Measurements from ENCODE around the gene PAPPA2. TPM values are rescaled to one million over a fixed set of nuclear protein-coding genes. Genes with fewer than 3 reads are reported as not detected.

Gene PAPPA2
- total RNA-seq, 2 donors from 2014 or later, result 1.3 TPM; not detected in 1

DNA sequence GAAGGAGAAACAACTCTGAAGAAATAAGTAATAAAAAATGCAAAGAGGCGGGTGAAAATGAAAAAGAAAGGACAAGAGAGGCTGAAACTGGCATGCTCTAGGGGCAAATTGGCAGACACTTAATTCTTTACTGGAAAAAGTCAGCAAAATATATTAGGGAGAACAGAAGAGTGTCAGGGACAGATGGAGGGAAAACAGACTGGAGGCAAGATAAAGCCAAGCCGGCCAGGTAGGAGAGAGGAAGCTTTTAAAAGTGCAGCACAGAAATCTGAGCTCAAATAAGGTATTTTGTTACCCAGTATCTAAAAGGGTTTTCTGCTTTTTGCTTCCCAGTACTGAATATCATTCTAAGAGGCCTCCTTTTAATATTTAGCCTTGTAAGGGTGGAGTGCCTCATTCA, 339.3 kb downstream of the PAPPA2 start:
- no peak overlapping the region for H3K4me3 Mint-ChIP-seq

DNA sequence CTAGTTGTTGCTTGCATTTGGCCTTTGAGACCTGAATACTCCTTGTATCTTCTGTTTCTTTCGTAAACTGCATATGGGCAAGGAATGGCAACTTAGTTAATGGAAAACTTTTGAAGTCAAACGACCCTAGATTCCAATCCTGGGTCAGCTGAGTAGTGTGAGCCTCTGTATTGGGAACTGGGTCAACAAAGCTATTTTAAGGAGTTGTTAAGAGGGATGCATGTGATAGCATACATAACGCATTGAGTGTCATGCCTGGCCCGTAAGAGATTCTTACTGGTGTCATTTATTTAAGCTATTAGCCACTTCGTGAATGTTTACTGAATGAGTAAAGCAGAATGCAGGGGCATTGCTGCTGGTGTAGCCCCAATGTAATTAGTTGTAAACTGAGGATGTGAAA, 340.1 kb downstream of the PAPPA2 start:
- H3K9me3 Mint-ChIP-seq, result no peaks in the 10 kb centered on the region
- TF ChIP-seq CTCF (conservative IDR thresholded peaks at IDR 0.05), result no peak
- no peaks in the 10 kb centered on the region for H3K36me3 Mint-ChIP-seq (ENCODE audit: low read depth)
- 81 to 84% methylated on average over 5 of the region's 5 CpGs for whole genome bisulfite sequencing, 2 experiments (ENCODE audit: insufficient coverage in 1 of 2, insufficient read length in 1 of 2)
- Histone ChIP-seq H3K27me3 (ENCODE audit: control insufficient read depth, insufficient read depth, low read length, poor library complexity, severe bottlenecking) (no peaks in the 10 kb centered on the region), H3K4me1 (ENCODE audit: control insufficient read depth, insufficient read depth, low read length) (no peaks in the 10 kb centered on the region), H3K9ac (ENCODE audit: extremely low read depth, low read length, poor library complexity, severe bottlenecking) (no peak overlapping the region), H3K9me3 (ENCODE audit: control insufficient read depth, low read length) (no peaks in the 10 kb centered on the region), H3K27ac (ENCODE audit: low read depth, low read length) (no peak overlapping the region), H3K36me3 (ENCODE audit: control insufficient read depth, insufficient read depth, low read length) (no peaks in the 10 kb centered on the region), H3K4me3 (ENCODE audit: low read length) (no peak overlapping the region)
- H3K4me1 Mint-ChIP-seq, result peaks cover 18% of the 10 kb centered on the region
- H3K27me3 Mint-ChIP-seq (ENCODE audit: insufficient read depth), result no peaks in the 10 kb centered on the region
- no peak overlapping the region for H3K4me3 Mint-ChIP-seq
- H3K27ac Mint-ChIP-seq, result no peak overlapping the region
- DNase-seq, result peak; percentile 26

More for the DNA sequence above, 339.3 kb downstream of the PAPPA2 start:
- Histone ChIP-seq H3K27me3 (ENCODE audit: control insufficient read depth, insufficient read depth, low read length, poor library complexity, severe bottlenecking) (no peaks in the 10 kb centered on the region), H3K9ac (ENCODE audit: extremely low read depth, low read length, poor library complexity, severe bottlenecking) (no peak overlapping the region), H3K27ac (ENCODE audit: low read depth, low read length) (peak overlapping the region; percentile 45), H3K9me3 (ENCODE audit: control insufficient read depth, low read length) (no peaks in the 10 kb centered on the region), H3K36me3 (ENCODE audit: control insufficient read depth, insufficient read depth, low read length) (no peaks in the 10 kb centered on the region), H3K4me3 (ENCODE audit: low read length) (no peak overlapping the region), H3K4me1 (ENCODE audit: control insufficient read depth, insufficient read depth, low read length) (no peaks in the 10 kb centered on the region)
- no peak for TF ChIP-seq CTCF (conservative IDR thresholded peaks at IDR 0.05)
- Mint-ChIP-seq H3K36me3 (ENCODE audit: low read depth) (no peaks in the 10 kb centered on the region), H3K4me1 (peaks cover 18% of the 10 kb centered on the region), H3K27me3 (ENCODE audit: insufficient read depth) (no peaks in the 10 kb centered on the region), H3K27ac (no peak overlapping the region), H3K9me3 (no peaks in the 10 kb centered on the region)
- WGBS, 2 experiments (ENCODE audit: insufficient coverage in 1 of 2, insufficient read length in 1 of 2), result 84 to 94% methylated on average over 2 of the region's 2 CpGs
- peak; percentile 14 for DNase-seq

GRCh38 chr1:176803596-176803995, 340.6 kb downstream of the PAPPA2 start:
- no peak overlapping the region for H3K4me3 Mint-ChIP-seq

More at GRCh38 chr1:176803596-176803995, 340.6 kb downstream of the PAPPA2 start:
- Histone ChIP-seq H3K9ac (ENCODE audit: extremely low read depth, low read length, poor library complexity, severe bottlenecking) (no peak overlapping the region), H3K27ac (ENCODE audit: low read depth, low read length) (no peak overlapping the region), H3K9me3 (ENCODE audit: control insufficient read depth, low read length) (no peaks in the 10 kb centered on the region), H3K4me3 (ENCODE audit: low read length) (no peak overlapping the region), H3K27me3 (ENCODE audit: control insufficient read depth, insufficient read depth, low read length, poor library complexity, severe bottlenecking) (no peaks in the 10 kb centered on the region), H3K4me1 (ENCODE audit: control insufficient read depth, insufficient read depth, low read length) (no peaks in the 10 kb centered on the region), H3K36me3 (ENCODE audit: control insufficient read depth, insufficient read depth, low read length) (no peaks in the 10 kb centered on the region)
- peak; percentile 1 for DNase-seq
- TF ChIP-seq CTCF (conservative IDR thresholded peaks at IDR 0.05), result no peak
- Mint-ChIP-seq H3K27ac (no peak overlapping the region), H3K9me3 (no peaks in the 10 kb centered on the region), H3K27me3 (ENCODE audit: insufficient read depth) (no peaks in the 10 kb centered on the region), H3K4me1 (peaks cover 18% of the 10 kb centered on the region), H3K36me3 (ENCODE audit: low read depth) (no peaks in the 10 kb centered on the region)

All from endodermal cell (in vitro differentiated cells).